SIG-M5 treated with dmso at 0.1 percent for 504 hours (cell line): ENCODE data around the gene CDCA7L.
"Not testable (repeated sequence)": the region's sequence is repeated elsewhere in the genome, so short reads cannot be mapped to it uniquely, and the experiment has no call there.

ENCODE experiments used
- DNase-seq: peaks from one replicate; lab custom pipeline; 2025; ENCODE audit not compliant: unreplicated experiment; lab: John Stamatoyannopoulos, UW

Gene CDCA7L

GRCh38 chr7:21944616-21945453 is 864 bp downstream of the CDCA7L start:
- DNase-seq = peak; percentile 53

- DNase-seq = no peak
Measured at GRCh38 chr7:21943436-21943835, 2.3 kb downstream of the CDCA7L start.

- DNase-seq = no peak
Measured at GRCh38 chr7:21942955-21943354, 2.7 kb downstream of the CDCA7L start.

- peak; percentile 78 for DNase-seq
Measured at GRCh38 chr7:21941611-21942141, 4.0 kb downstream of the CDCA7L start.

GRCh38 chr7:21939858-21940372 is 5.8 kb downstream of the CDCA7L start:
- DNase-seq = no peak

GRCh38 chr7:21939136-21939857 is 6.4 kb downstream of the CDCA7L start:
- DNase-seq = no peak

- no peak for DNase-seq
Measured at GRCh38 chr7:21938463-21938862, 7.2 kb downstream of the CDCA7L start.

GRCh38 chr7:21934808-21935207 is 10.9 kb downstream of the CDCA7L start:
- DNase-seq = peak; percentile 64

GRCh38 chr7:21933293-21933692 is 12.4 kb downstream of the CDCA7L start:
- not testable (repeated sequence) for DNase-seq

GRCh38 chr7:21927693-21928092 is 18.0 kb downstream of the CDCA7L start:
- no peak for DNase-seq

- no peak for DNase-seq
Measured at GRCh38 chr7:21926448-21926847, 19.3 kb downstream of the CDCA7L start.

GRCh38 chr7:21923658-21924057 is 22.0 kb downstream of the CDCA7L start:
- DNase-seq = no peak

- no peak for DNase-seq
Measured at GRCh38 chr7:21922605-21923004, 23.1 kb downstream of the CDCA7L start.

GRCh38 chr7:21920936-21921335 is 24.8 kb downstream of the CDCA7L start:
- DNase-seq = no peak

- DNase-seq = no peak
Measured at GRCh38 chr7:21918216-21918615, 27.5 kb downstream of the CDCA7L start.

- no peak for DNase-seq
Measured at GRCh38 chr7:21916629-21917028, 29.1 kb downstream of the CDCA7L start.

- no peak for DNase-seq
Measured at GRCh38 chr7:21916176-21916575, 29.5 kb downstream of the CDCA7L start.

GRCh38 chr7:21915140-21915539 is 30.6 kb downstream of the CDCA7L start:
- no peak for DNase-seq

- DNase-seq = no peak
Measured at GRCh38 chr7:21914671-21915070, 31.0 kb downstream of the CDCA7L start.

GRCh38 chr7:21912931-21913780 is 32.5 kb downstream of the CDCA7L start:
- no peak for DNase-seq

- no peak for DNase-seq
Measured at GRCh38 chr7:21912305-21912704, 33.4 kb downstream of the CDCA7L start.
